Activated T-helper 2 cell treated with anti-CD3 and anti-CD28 coated beads, Interferon-gamma antibody, Interleukin-2, Interleukin-4, amounts not matched to agents 10 μg/mL and 5 μg/mL and 100 μg/mL, durations not matched to agents 14 hours and 24 hours and 36 hours (primary cell): ENCODE data around the gene KRT85. TPM values are rescaled to one million over a fixed set of nuclear protein-coding genes. Genes with fewer than 3 reads are reported as not detected.

Experiments used
- DNase-seq: peaks from one replicate; pipeline ENCODE4 v3.0.0; 2021; ENCODE audit warnings: low spot score
- H3K27ac Mint-ChIP-seq: one replicate; pipeline ENCODE4 v1.8.0; 2021; ENCODE audit warnings: mixed read lengths
- H3K27me3 Mint-ChIP-seq: one replicate; pipeline ENCODE4 v1.8.0; 2021; ENCODE audit warnings: low read depth, mixed read lengths
- H3K36me3 Mint-ChIP-seq: one replicate; pipeline ENCODE4 v1.8.0; 2021; ENCODE audit warnings: low read depth, mixed read lengths
- H3K4me1 Mint-ChIP-seq: one replicate; pipeline ENCODE4 v1.8.0; 2021; ENCODE audit warnings: low read depth, mixed read lengths
- H3K4me3 Mint-ChIP-seq: one replicate; pipeline ENCODE4 v1.8.0; 2021; ENCODE audit warnings: low read depth, mild to moderate bottlenecking, moderate library complexity, mixed read lengths
- H3K9me3 Mint-ChIP-seq: one replicate; pipeline ENCODE4 v1.8.0; 2021; ENCODE audit warnings: mixed read lengths
- intact Hi-C: fragments of 100-400 bp; cut with micrococcal nuclease; formaldehyde crosslinking; loops from one replicate; pipeline ENCODE4 v1.15.1; 2023
- total RNA-seq: library from RNA; stranded (reverse); gene quantifications from 2 replicates; pipeline ENCODE4 v1.2.3, GENCODE V29; 2022

The KRT85 gene
- total RNA-seq, 1 donor from 2014 or later: not detected

DNA sequence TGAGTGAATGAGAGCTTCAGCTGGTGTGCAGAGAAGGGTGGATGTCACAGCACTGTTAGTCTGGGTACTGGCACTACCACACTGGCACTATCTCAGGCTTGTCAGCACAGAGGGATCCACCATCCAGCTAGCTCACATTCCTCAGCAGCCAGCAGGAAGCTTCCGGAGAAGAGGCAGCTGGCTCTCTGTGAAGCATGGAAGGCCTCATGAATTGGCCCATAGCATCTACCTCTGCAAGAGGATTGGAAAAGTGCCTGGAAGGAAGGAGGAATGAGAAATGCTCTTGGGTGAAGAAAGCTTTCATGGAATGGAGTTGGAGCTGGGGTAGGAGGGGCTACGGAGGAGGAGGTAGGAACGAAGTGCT is 56.0 kb downstream of the KRT85 start:
- H3K27ac Mint-ChIP-seq: no peak overlapping the region
- peaks cover 8% of the 10 kb centered on the region for H3K4me1 Mint-ChIP-seq
- no peak for DNase-seq
- intact Hi-C loops: no loop called here
- H3K27me3 Mint-ChIP-seq: peaks cover 64% of the 10 kb centered on the region
- no peaks in the 10 kb centered on the region for H3K9me3 Mint-ChIP-seq
- H3K4me3 Mint-ChIP-seq: no peak overlapping the region
- H3K36me3 Mint-ChIP-seq: no peaks in the 10 kb centered on the region

DNA sequence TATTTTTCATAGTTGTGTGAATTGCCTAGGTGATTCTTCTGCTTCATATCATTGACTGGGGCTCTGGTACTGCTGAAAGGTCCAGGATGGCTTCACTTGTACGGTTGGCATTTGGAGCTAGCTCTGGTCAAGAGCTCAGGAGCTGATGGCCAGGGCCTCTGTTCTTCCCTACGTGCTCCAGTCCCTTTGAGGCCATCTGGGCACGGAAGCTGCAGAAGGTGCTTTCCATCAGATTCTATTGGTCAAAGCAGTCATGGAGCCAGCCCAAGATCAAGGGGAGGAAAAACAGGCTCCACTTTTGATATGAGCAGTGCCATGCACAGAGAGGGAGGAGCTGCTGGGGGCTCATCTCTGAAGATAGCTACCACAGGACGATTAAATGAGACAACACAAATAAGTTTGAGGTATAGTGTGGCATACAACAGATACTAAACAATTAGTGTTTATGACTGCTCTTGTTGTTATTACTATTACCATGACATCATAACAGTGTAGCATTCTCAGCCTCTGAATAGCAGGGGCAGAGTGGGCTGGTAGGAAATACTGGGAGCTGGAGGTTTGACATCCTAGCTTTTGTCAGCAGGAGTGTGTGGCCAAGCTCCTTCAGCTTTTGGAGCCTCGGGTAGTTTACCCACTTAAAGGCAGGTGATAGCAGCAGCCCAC is 56.5 kb downstream of the KRT85 start:
- Mint-ChIP-seq H3K9me3 (no peaks in the 10 kb centered on the region), H3K27ac (no peak overlapping the region), H3K27me3 (peaks cover 65% of the 10 kb centered on the region), H3K36me3 (no peaks in the 10 kb centered on the region), H3K4me3 (no peak overlapping the region), H3K4me1 (peaks cover 10% of the 10 kb centered on the region)
- intact Hi-C loops: no loop called here
- DNase-seq: no peak

Other genes with a start within 250 kb of the KRT85 start
- not detected in 2 replicates for gene KRT80, start 175.5 kb downstream of the KRT85 start, total RNA-seq
- 4.2 and 4.7 TPM in 2 replicates for gene KRT7, start 134.2 kb downstream of the KRT85 start, total RNA-seq
- gene KRT86, start 92.8 kb downstream of the KRT85 start, total RNA-seq: 0.28 and 0.34 TPM in 2 replicates
- not detected in 2 replicates for gene KRT81, start 75.9 kb downstream of the KRT85 start, total RNA-seq
- not detected in 2 replicates for gene KRT83, start 46.1 kb downstream of the KRT85 start, total RNA-seq
- gene KRT84, start 18.2 kb upstream of the KRT85 start, total RNA-seq: not detected in 2 replicates
- gene KRT82, start 38.9 kb upstream of the KRT85 start, total RNA-seq: not detected in 2 replicates
- not detected in 2 replicates for gene KRT75, start 66.9 kb upstream of the KRT85 start, total RNA-seq
- not detected in 2 replicates for gene KRT6B, start 84.7 kb upstream of the KRT85 start, total RNA-seq
- not detected in 2 replicates for gene KRT6C, start 106.3 kb upstream of the KRT85 start, total RNA-seq
- gene KRT6A, start 125.8 kb upstream of the KRT85 start, total RNA-seq: not detected in 2 replicates
- gene KRT5, start 152.9 kb upstream of the KRT85 start, total RNA-seq: not detected in 2 replicates
- not detected in 2 replicates for gene KRT71, start 185.7 kb upstream of the KRT85 start, total RNA-seq
- not detected in 2 replicates for gene KRT74, start 206.4 kb upstream of the KRT85 start, total RNA-seq
- not detected in 2 replicates for gene KRT72, start 234.0 kb upstream of the KRT85 start, total RNA-seq